CD14-positive monocyte (primary cell): Measurements from ENCODE around the gene DNAAF3. TPM values are rescaled to one million over a fixed set of nuclear protein-coding genes. Genes with fewer than 3 reads are reported as not detected.

Source experiments
- DNase-seq, 3 donors: peaks; one replicate each; pipeline ENCODE4 v3.0.0-alpha.2; 2011 to 2022
- H2AFZ ChIP-seq: 2 replicates; pipeline ENCODE4 v1.6.0; 2012; ENCODE audit warnings: mild to moderate bottlenecking, low read depth, low read length, inconsistent platforms; ENCODE audit not compliant: insufficient read depth, poor library complexity, severe bottlenecking
- H3K27ac ChIP-seq, 2 donors: 1 replicate in 1 of 2; 2 replicates in 1 of 2; pipeline ENCODE4 v1.5.1; 2012 to 2013; ENCODE audit warnings: low read length in 2 of 2, control low read depth in 1 of 2, inconsistent platforms in 1 of 2, low read depth in 1 of 2, mild to moderate bottlenecking in 1 of 2
- H3K27me3 ChIP-seq, 2 donors: one replicate each; pipeline versions ENCODE4 v1.6.0 to v1.6.1; 2011 to 2013; ENCODE audit warnings: low read length in 2 of 2; ENCODE audit not compliant: control insufficient read depth in 2 of 2, insufficient read depth in 2 of 2
- H3K36me3 ChIP-seq, 2 donors: replicated peaks in 1 of 2; 1 replicate in 1 of 2; 2 replicates in 1 of 2; pipeline versions ENCODE4 v1.5.1 to v1.6.1; 2012 to 2013; ENCODE audit warnings: low read length in 2 of 2, control low read depth in 1 of 2, inconsistent platforms in 1 of 2, mild to moderate bottlenecking in 1 of 2; ENCODE audit not compliant: insufficient read depth in 2 of 2, control insufficient read depth in 1 of 2
- H3K4me1 ChIP-seq, 2 donors: 1 replicate in 1 of 2; 2 replicates in 1 of 2; pipeline versions ENCODE4 v1.5.1 to v1.6.1; 2012 to 2013; ENCODE audit warnings: low read length in 2 of 2, control low read depth in 1 of 2, inconsistent platforms in 1 of 2, mild to moderate bottlenecking in 1 of 2, moderate library complexity in 1 of 2; ENCODE audit not compliant: insufficient read depth in 2 of 2, control insufficient read depth in 1 of 2
- H3K4me2 ChIP-seq: replicated peaks from 2 replicates; pipeline ENCODE3; 2012; ENCODE audit warnings: low read length, moderate library complexity, mild to moderate bottlenecking; ENCODE audit not compliant: poor library complexity, severe bottlenecking; ENCODE audit errors: extremely low read depth
- H3K4me3 ChIP-seq, 3 experiments: fragments of 200-600 bp in 1 of 3; sonication (generic) in 1 of 3; replicated peaks in 1 of 3; 1 replicate in 2 of 3; 2 replicates in 1 of 3; pipeline ENCODE4 v1.5.1; 2011 to 2013; ENCODE audit warnings: low read length in 3 of 3, mild to moderate bottlenecking in 3 of 3, control low read depth in 2 of 3, low read depth in 2 of 3, inconsistent platforms in 1 of 3, moderate library complexity in 1 of 3
- H3K79me2 ChIP-seq: 2 replicates; pipeline ENCODE4 v1.6.0; 2012; ENCODE audit warnings: mild to moderate bottlenecking, control low read depth, inconsistent platforms, low read length, moderate library complexity; ENCODE audit not compliant: insufficient read depth
- H3K9ac ChIP-seq: 2 replicates; pipeline ENCODE4 v1.6.0; 2017; ENCODE audit warnings: low read length, mild to moderate bottlenecking; ENCODE audit not compliant: insufficient read depth, poor library complexity, severe bottlenecking
- H3K9me3 ChIP-seq, 2 donors: replicated peaks in 1 of 2; 1 replicate in 1 of 2; 2 replicates in 1 of 2; pipeline versions ENCODE4 v1.5.1 to v1.6.1; 2012 to 2013; ENCODE audit warnings: low read length in 2 of 2, control low read depth in 1 of 2; ENCODE audit not compliant: control insufficient read depth in 1 of 2, insufficient read depth in 1 of 2
- H4K20me1 ChIP-seq: 2 replicates; pipeline ENCODE4 v1.6.0; 2012; ENCODE audit warnings: mild to moderate bottlenecking, low read length, control low read depth, moderate library complexity; ENCODE audit not compliant: insufficient read depth
- H3K27ac Mint-ChIP-seq, 7 donors: one replicate each; pipeline ENCODE4 v1.8.0; 2020; ENCODE audit warnings: mild to moderate bottlenecking in 7 of 7, mixed read lengths in 7 of 7, moderate library complexity in 6 of 7, inconsistent platforms in 2 of 7
- H3K27me3 Mint-ChIP-seq, 3 donors: one replicate each; pipeline ENCODE4 v1.8.0; 2021 to 2022; ENCODE audit warnings: low read depth in 3 of 3, mild to moderate bottlenecking in 3 of 3, mixed read lengths in 3 of 3, moderate library complexity in 3 of 3, inconsistent platforms in 1 of 3
- H3K36me3 Mint-ChIP-seq, 2 donors: one replicate each; pipeline ENCODE4 v1.8.0; 2020; ENCODE audit warnings: mixed read lengths in 2 of 2, inconsistent platforms in 1 of 2, mild to moderate bottlenecking in 1 of 2
- H3K4me1 Mint-ChIP-seq: one replicate; pipeline ENCODE4 v1.8.0; 2020; ENCODE audit warnings: mild to moderate bottlenecking, mixed read lengths
- H3K4me3 Mint-ChIP-seq, 2 donors: one replicate each; pipeline ENCODE4 v1.8.0; 2020; ENCODE audit warnings: mild to moderate bottlenecking in 2 of 2, mixed read lengths in 2 of 2, moderate library complexity in 1 of 2
- H3K9me3 Mint-ChIP-seq, 7 donors: one replicate each; pipeline ENCODE4 v1.8.0; 2020 to 2022; ENCODE audit warnings: mixed read lengths in 7 of 7, mild to moderate bottlenecking in 6 of 7, moderate library complexity in 6 of 7, inconsistent platforms in 2 of 7
- WGBS: methylation state at CpG from one replicate; pipeline ENCODE4 v1.1.5; 2013; ENCODE audit warnings: missing lambda C conversion rate; ENCODE audit not compliant: insufficient coverage; 5-methylcytosine and 5-hydroxymethylcytosine counted together
- intact Hi-C, 2 donors: fragments of 100-400 bp; cut with micrococcal nuclease; formaldehyde crosslinking; loops; one replicate each; pipeline versions ENCODE4 v1.15.0 to v1.15.1; 2023
- polyA plus RNA-seq, 3 donors: library from polyadenylated mRNA; depleted of rRNA in 1 of 3; unstranded in 2 of 3; stranded (reverse) in 1 of 3; fragments of 300-500 nt in 2 of 3; fragments of >200 nt in 1 of 3; fragmentation: Illumina TruSeq in 2 of 3; gene quantifications; 1 replicate in 2 of 3; 2 replicates in 1 of 3; pipeline ENCODE4 v1.2.3, GENCODE V29; 2012 to 2021
- TF ChIP-seq, protein P1 (sequence below): fragments of 200-600 bp; IDR thresholded peaks from one replicate; pipeline ENCODE4 v1.8.0; 2022; ENCODE audit warnings: antibody characterized with exemption, mild to moderate bottlenecking

The DNAAF3 gene
- polyA plus RNA-seq, 3 donors, result 0.19 TPM; not detected in 2

GRCh38 chr19:55198651-55199050 lies 32.2 kb upstream of the DNAAF3 start:
- intact Hi-C loops, result no loop called here

DNA sequence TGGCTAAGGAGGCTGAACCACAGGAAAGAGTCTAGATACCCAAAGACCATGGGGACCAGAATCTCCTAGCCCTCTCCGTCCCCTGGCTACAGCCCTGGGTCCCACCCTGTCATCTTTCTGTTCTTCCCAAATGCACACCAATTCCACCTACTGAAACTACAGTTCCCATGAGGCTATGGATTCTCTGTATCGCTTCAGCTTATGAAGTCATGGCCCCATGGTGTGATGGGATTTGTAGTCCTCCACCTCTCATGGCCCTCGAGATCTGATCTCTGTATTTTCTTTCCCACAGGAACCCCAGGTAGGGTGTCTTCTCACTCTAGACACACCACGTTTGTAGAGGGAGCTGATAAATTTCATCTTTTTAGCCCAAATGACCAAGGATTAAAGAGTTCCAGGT lies 31.1 kb upstream of the DNAAF3 start:
- no CpG with 5 or more reads among the region's 4 CpGs for WGBS
- Mint-ChIP-seq H3K4me1 (peaks cover 6% of the 10 kb centered on the region), H3K36me3 (no peaks in the 10 kb centered on the region)

More at GRCh38 chr19:55198651-55199050, 32.2 kb upstream of the DNAAF3 start:
- Mint-ChIP-seq H3K4me3 (no peak overlapping the region), H3K27me3 (peaks cover 7 to 30% (median 13%) of the 10 kb centered on the region in 3 donors), H3K4me1 (peaks cover 2% of the 10 kb centered on the region), H3K9me3 (no peaks in the 10 kb centered on the region), H3K27ac (no peak overlapping the region), H3K36me3 (no peaks in the 10 kb centered on the region)
- Histone ChIP-seq H3K4me3 (no peak overlapping the region), H3K36me3 (no peaks in the 10 kb centered on the region), H2AFZ (no peak overlapping the region), H3K27me3 (no peaks in the 10 kb centered on the region), H4K20me1 (no peaks in the 10 kb centered on the region), H3K9me3 (no peaks in the 10 kb centered on the region), H3K4me2 (no peak overlapping the region), H3K9ac (no peak overlapping the region), H3K27ac (no peak overlapping the region), H3K4me1 (no peaks in the 10 kb centered on the region), H3K79me2 (no peaks in the 10 kb centered on the region)
- TF ChIP-seq, protein P1, sequence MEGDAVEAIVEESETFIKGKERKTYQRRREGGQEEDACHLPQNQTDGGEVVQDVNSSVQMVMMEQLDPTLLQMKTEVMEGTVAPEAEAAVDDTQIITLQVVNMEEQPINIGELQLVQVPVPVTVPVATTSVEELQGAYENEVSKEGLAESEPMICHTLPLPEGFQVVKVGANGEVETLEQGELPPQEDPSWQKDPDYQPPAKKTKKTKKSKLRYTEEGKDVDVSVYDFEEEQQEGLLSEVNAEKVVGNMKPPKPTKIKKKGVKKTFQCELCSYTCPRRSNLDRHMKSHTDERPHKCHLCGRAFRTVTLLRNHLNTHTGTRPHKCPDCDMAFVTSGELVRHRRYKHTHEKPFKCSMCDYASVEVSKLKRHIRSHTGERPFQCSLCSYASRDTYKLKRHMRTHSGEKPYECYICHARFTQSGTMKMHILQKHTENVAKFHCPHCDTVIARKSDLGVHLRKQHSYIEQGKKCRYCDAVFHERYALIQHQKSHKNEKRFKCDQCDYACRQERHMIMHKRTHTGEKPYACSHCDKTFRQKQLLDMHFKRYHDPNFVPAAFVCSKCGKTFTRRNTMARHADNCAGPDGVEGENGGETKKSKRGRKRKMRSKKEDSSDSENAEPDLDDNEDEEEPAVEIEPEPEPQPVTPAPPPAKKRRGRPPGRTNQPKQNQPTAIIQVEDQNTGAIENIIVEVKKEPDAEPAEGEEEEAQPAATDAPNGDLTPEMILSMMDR, result no peak
- no peak for DNase-seq
- 58% methylated on average over 5 of the region's 5 CpGs for WGBS

More for the DNA sequence above, 31.1 kb upstream of the DNAAF3 start:
- Mint-ChIP-seq H3K27me3 (peaks cover 7 to 32% (median 17%) of the 10 kb centered on the region in 3 donors), H3K9me3 (no peaks in the 10 kb centered on the region), H3K27ac (no peak overlapping the region), H3K4me3 (no peak overlapping the region)
- DNase-seq, result no peak
- Histone ChIP-seq H3K9ac (no peak overlapping the region), H3K9me3 (no peaks in the 10 kb centered on the region), H3K4me2 (no peak overlapping the region), H4K20me1 (no peaks in the 10 kb centered on the region), H3K27me3 (no peaks in the 10 kb centered on the region), H3K4me3 (no peak overlapping the region), H2AFZ (no peak overlapping the region), H3K36me3 (no peaks in the 10 kb centered on the region), H3K79me2 (no peaks in the 10 kb centered on the region), H3K27ac (no peak overlapping the region), H3K4me1 (no peaks in the 10 kb centered on the region)
- intact Hi-C loops, result no loop called here
- TF ChIP-seq, protein P1, result no peak
